Astrocyte of the hippocampus (primary cell): ENCODE results near the gene ABHD5.
A peak's percentile ranks its signal among the peaks of the same experiment; 100 is the strongest.
"Not testable (repeated sequence)": the region's sequence is repeated elsewhere in the genome, so short reads cannot be mapped to it uniquely, and the experiment has no call there.

ENCODE experiments used
- DNase-seq: peaks from one replicate; pipeline ENCODE4 v3.0.0; 2011; ENCODE audit warnings: low read depth, low spot score

The ABHD5 gene

GRCh38 chr3:43690400-43691119 lies at the start of gene ABHD5:
Gene ABHD5 (plus strand): TSS chr3:43690938. CDS start chr3:43690993, 55 bp downstream.
- DNase-seq: peak; percentile 99

- DNase-seq: no peak
Observed at GRCh38 chr3:43641306-43642114, 49.2 kb upstream of the ABHD5 start.

- DNase-seq: no peak
Observed at GRCh38 chr3:43644443-43644842, 46.3 kb upstream of the ABHD5 start.

GRCh38 chr3:43647331-43648166 lies 43.2 kb upstream of the ABHD5 start:
- DNase-seq: no peak

GRCh38 chr3:43648957-43649356 lies 41.8 kb upstream of the ABHD5 start:
- DNase-seq: no peak

GRCh38 chr3:43649365-43649968 lies 41.3 kb upstream of the ABHD5 start:
- DNase-seq: no peak

- no peak for DNase-seq
Observed at GRCh38 chr3:43650345-43650744, 40.4 kb upstream of the ABHD5 start.

GRCh38 chr3:43656390-43656789 lies 34.3 kb upstream of the ABHD5 start:
- not testable (repeated sequence) for DNase-seq

- DNase-seq: no peak
Observed at GRCh38 chr3:43659250-43659880, 31.4 kb upstream of the ABHD5 start.

GRCh38 chr3:43661376-43661775 lies 29.4 kb upstream of the ABHD5 start:
- DNase-seq: not testable (repeated sequence)

GRCh38 chr3:43665011-43665410 lies 25.7 kb upstream of the ABHD5 start:
- DNase-seq: not testable (repeated sequence)

- no peak for DNase-seq
Observed at GRCh38 chr3:43670635-43671522, 19.9 kb upstream of the ABHD5 start.

GRCh38 chr3:43674345-43675085 lies 16.2 kb upstream of the ABHD5 start:
- no peak for DNase-seq

- DNase-seq: no peak
Observed at GRCh38 chr3:43675593-43675992, 15.1 kb upstream of the ABHD5 start.

- DNase-seq: no peak
Observed at GRCh38 chr3:43676441-43676840, 14.3 kb upstream of the ABHD5 start.

GRCh38 chr3:43678375-43678774 lies 12.4 kb upstream of the ABHD5 start:
- not testable (repeated sequence) for DNase-seq

- DNase-seq: not testable (repeated sequence)
Observed at GRCh38 chr3:43678887-43679449, 11.8 kb upstream of the ABHD5 start.

- DNase-seq: not testable (repeated sequence)
Observed at GRCh38 chr3:43680857-43681256, 9.9 kb upstream of the ABHD5 start.

- DNase-seq: no peak
Observed at GRCh38 chr3:43684944-43685343, 5.8 kb upstream of the ABHD5 start.
